ENCODE measurements around the gene KRT31.
"Not testable (repeated sequence)": the region's sequence is repeated elsewhere in the genome, so short reads cannot be mapped to it uniquely, and the experiment has no call there.

The KRT31 gene

GRCh38 chr17:41383690-41384089 lies 13.7 kb downstream of the KRT31 start:
- no peak for DNase-seq

GRCh38 chr17:41382394-41382793 lies 15.0 kb downstream of the KRT31 start:
- DNase-seq = no peak

GRCh38 chr17:41381943-41382342 lies 15.5 kb downstream of the KRT31 start, which contains the start of gene KRT34:
TSS of gene KRT34 (minus strand) at chr17:41382306. CDS start at chr17:41382246, 60 bp downstream.
- DNase-seq = not testable (repeated sequence)

- not testable (repeated sequence) for DNase-seq
These were observed 17.3 kb downstream of the KRT31 start for GRCh38 chr17:41380091-41380490.

- DNase-seq = no peak
These were observed 19.9 kb downstream of the KRT31 start for GRCh38 chr17:41377546-41377945.

GRCh38 chr17:41369713-41370112 lies 27.7 kb downstream of the KRT31 start, which contains the start of gene KRT33B:
TSS of gene KRT33B (minus strand) at chr17:41369813. CDS start at chr17:41369750, 63 bp downstream.
- DNase-seq = no peak

GRCh38 chr17:41369023-41369422 lies 28.4 kb downstream of the KRT31 start:
- no peak for DNase-seq

- DNase-seq = no peak
These were observed 29.9 kb downstream of the KRT31 start for GRCh38 chr17:41367426-41368075.

- DNase-seq = no peak
These were observed 31.3 kb downstream of the KRT31 start for GRCh38 chr17:41366070-41366469.

GRCh38 chr17:41363881-41364280 lies 33.5 kb downstream of the KRT31 start:
- DNase-seq = no peak

GRCh38 chr17:41360296-41360995 lies 37.0 kb downstream of the KRT31 start:
- no peak for DNase-seq

- DNase-seq = no peak
These were observed 42.9 kb downstream of the KRT31 start for GRCh38 chr17:41354536-41354935.

GRCh38 chr17:41352597-41353366 lies 44.6 kb downstream of the KRT31 start:
- no peak for DNase-seq

GRCh38 chr17:41351177-41351576 lies 46.2 kb downstream of the KRT31 start:
- DNase-seq = no peak

GRCh38 chr17:41350381-41350878 lies 47.0 kb downstream of the KRT31 start, which contains the start of gene KRT33A:
TSS of gene KRT33A (minus strand) at chr17:41350828. CDS start at chr17:41350767, 61 bp downstream.
- DNase-seq = not testable (repeated sequence)

- no peak for DNase-seq
These were observed 49.3 kb downstream of the KRT31 start for GRCh38 chr17:41347869-41348760.

GRCh38 chr17:41346421-41346820 lies 51.0 kb downstream of the KRT31 start:
- DNase-seq = not testable (repeated sequence)

- DNase-seq = no peak
These were observed 51.4 kb downstream of the KRT31 start for GRCh38 chr17:41345992-41346391.
